Naive B cell (primary cell): Measurements from ENCODE around the gene ST14. TPM values are rescaled to one million over a fixed set of nuclear protein-coding genes. Genes with fewer than 3 reads are reported as not detected.
"Not testable (repeated sequence)": the region's sequence is repeated elsewhere in the genome, so short reads cannot be mapped to it uniquely, and the experiment has no call there.

ENCODE experiments used
- ATAC-seq, 2 donors: fragments of 150-1000 bp; cut with Tn5 transposase; 2 replicates each; pipeline ENCODE4 v1.10.0; 2021; ENCODE audit warnings: low read depth in 2 of 2, mild to moderate bottlenecking in 2 of 2, moderate library complexity in 2 of 2
- DNase-seq: peaks from one replicate; pipeline ENCODE4 v3.0.0; 2022
- H3K27ac Mint-ChIP-seq, 6 donors: one replicate each; pipeline ENCODE4 v1.8.0; 2020 to 2022; ENCODE audit warnings: mild to moderate bottlenecking in 6 of 6, mixed read lengths in 6 of 6, moderate library complexity in 5 of 6, inconsistent platforms in 2 of 6
- H3K27me3 Mint-ChIP-seq, 3 donors: one replicate each; pipeline ENCODE4 v1.8.0; 2021 to 2022; ENCODE audit warnings: mixed read lengths in 3 of 3, mild to moderate bottlenecking in 1 of 3
- H3K36me3 Mint-ChIP-seq, 2 donors: one replicate each; pipeline ENCODE4 v1.8.0; 2020 to 2022; ENCODE audit warnings: mixed read lengths in 2 of 2, inconsistent platforms in 1 of 2, mild to moderate bottlenecking in 1 of 2
- H3K4me1 Mint-ChIP-seq, 3 donors: one replicate each; pipeline ENCODE4 v1.8.0; 2020 to 2022; ENCODE audit warnings: mixed read lengths in 3 of 3, inconsistent platforms in 1 of 3, mild to moderate bottlenecking in 1 of 3, moderate library complexity in 1 of 3
- H3K4me3 Mint-ChIP-seq, 8 donors: one replicate each; pipeline ENCODE4 v1.8.0; 2020 to 2022; ENCODE audit warnings: mild to moderate bottlenecking in 8 of 8, mixed read lengths in 8 of 8, moderate library complexity in 8 of 8, inconsistent platforms in 2 of 8
- H3K9me3 Mint-ChIP-seq, 7 donors: one replicate each; pipeline ENCODE4 v1.8.0; 2020 to 2022; ENCODE audit warnings: mixed read lengths in 7 of 7, mild to moderate bottlenecking in 5 of 7, inconsistent platforms in 2 of 7, moderate library complexity in 1 of 7
- polyA plus RNA-seq, 6 donors: library from polyadenylated mRNA; unstranded; fragments of 300-500 nt; fragmentation: Illumina TruSeq; gene quantifications; one replicate each; pipeline ENCODE4 v1.2.3, GENCODE V29; 2021; ENCODE audit warnings: low read depth in 6 of 6

The ST14 gene
- polyA plus RNA-seq, 6 donors from 2014 or later = 13.4 to 38.8 (median 20.0) TPM

DNA sequence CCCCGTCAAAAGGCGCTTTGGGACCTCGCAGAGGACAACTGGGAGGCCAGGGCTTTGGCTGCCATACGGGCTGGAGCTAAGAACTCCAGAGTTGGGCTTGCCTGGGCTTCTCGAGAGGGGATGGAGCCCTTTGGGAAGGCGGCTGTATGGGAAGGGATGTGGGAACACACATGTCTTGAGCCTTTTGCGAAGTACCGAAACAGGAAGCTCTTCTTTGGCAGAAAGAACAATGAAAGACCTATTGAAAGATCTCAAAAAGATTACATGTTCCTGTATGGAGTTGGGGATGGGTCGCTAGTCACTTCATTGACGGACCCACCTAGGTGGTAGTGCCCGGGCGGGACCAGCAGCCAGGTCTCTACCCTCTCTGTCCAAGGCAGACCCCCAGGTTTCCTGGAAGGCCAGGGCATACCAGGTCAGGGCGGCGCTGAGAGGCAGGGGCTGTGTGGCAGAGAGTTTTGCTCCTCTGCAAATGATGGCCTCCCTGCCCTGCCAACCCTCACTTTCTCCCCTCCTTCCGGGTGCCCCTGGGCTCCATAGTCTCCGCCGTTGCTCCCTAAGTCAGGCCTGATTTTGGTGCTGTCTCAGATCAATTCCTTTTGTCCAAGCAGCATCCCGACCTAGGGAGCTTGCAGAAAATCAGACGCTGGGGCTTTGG lies 1.0 kb downstream of the ST14 start:
- ATAC-seq = no peak
- H3K27me3 Mint-ChIP-seq = peaks cover 0 to 5% (median 4%) of the 10 kb centered on the region in 3 donors
- no peaks in the 10 kb centered on the region for H3K36me3 Mint-ChIP-seq
- H3K27ac Mint-ChIP-seq = peak overlapping the region in 5 of 6 donors; percentile 63 to 88 (median 74)
- H3K9me3 Mint-ChIP-seq = no peaks in the 10 kb centered on the region
- H3K4me1 Mint-ChIP-seq = peaks cover 40 to 58% (median 47%) of the 10 kb centered on the region in 3 donors
- DNase-seq = no peak
- peak overlapping the region; percentile 77 to 97 (median 92) for H3K4me3 Mint-ChIP-seq

DNA sequence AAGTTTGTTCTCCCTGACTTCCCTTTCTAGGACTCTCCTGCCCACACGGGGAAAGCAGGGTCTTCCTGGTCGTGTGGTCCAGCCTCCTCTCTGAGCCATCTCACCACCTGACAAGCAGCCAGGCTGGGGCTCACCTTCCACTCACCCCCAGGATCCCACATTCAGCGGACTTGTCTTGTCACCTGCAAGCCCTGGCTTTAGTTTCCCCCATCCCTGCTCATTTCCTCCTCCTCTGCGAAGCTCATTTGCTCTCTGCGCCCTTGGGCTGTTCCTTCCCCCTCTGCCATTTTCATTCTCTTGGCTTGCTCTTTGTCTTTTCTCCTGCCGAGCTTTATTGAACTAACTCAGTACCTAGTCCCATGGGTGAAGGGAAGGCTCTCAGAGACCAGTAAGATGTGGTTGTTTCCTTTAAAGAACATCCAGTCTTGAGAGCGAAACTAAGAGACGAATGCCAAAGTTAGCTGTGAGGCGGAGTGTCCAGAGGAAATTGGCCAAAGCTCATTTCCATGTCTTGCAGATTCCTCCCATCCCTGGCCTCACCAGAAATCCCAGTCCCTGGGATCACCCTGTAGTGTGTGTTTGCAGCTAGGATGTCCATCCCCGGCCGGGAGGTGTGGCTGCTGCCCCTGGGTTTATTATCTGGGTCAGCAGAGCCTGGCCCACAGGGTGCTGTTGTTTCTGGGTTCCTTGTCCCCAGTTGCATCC lies 2.0 kb downstream of the ST14 start:
- no peak for DNase-seq
- H3K9me3 Mint-ChIP-seq = no peaks in the 10 kb centered on the region
- peaks cover 47 to 68% (median 57%) of the 10 kb centered on the region in 3 donors for H3K4me1 Mint-ChIP-seq
- peaks cover 0 to 5% (median 4%) of the 10 kb centered on the region in 3 donors for H3K27me3 Mint-ChIP-seq
- ATAC-seq = no peak
- H3K36me3 Mint-ChIP-seq = no peaks in the 10 kb centered on the region
- peak overlapping the region in 1 of 6 donors; percentile 59 for H3K27ac Mint-ChIP-seq
- H3K4me3 Mint-ChIP-seq = peak overlapping the region; percentile 65 to 90 (median 76)

GRCh38 chr11:130162733-130163132 lies 3.2 kb downstream of the ST14 start:
- ATAC-seq (no peak), DNase-seq (no peak)
- H3K4me1 Mint-ChIP-seq = peaks cover 52 to 68% (median 58%) of the 10 kb centered on the region in 3 donors
- no peaks in the 10 kb centered on the region for H3K36me3 Mint-ChIP-seq
- no peaks in the 10 kb centered on the region for H3K9me3 Mint-ChIP-seq
- H3K4me3 Mint-ChIP-seq = peak overlapping the region in 1 of 8 donors; percentile 22
- peak overlapping the region in 2 of 6 donors; percentile 83 to 85 for H3K27ac Mint-ChIP-seq
- peaks cover 0 to 5% (median 4%) of the 10 kb centered on the region in 3 donors for H3K27me3 Mint-ChIP-seq

DNA sequence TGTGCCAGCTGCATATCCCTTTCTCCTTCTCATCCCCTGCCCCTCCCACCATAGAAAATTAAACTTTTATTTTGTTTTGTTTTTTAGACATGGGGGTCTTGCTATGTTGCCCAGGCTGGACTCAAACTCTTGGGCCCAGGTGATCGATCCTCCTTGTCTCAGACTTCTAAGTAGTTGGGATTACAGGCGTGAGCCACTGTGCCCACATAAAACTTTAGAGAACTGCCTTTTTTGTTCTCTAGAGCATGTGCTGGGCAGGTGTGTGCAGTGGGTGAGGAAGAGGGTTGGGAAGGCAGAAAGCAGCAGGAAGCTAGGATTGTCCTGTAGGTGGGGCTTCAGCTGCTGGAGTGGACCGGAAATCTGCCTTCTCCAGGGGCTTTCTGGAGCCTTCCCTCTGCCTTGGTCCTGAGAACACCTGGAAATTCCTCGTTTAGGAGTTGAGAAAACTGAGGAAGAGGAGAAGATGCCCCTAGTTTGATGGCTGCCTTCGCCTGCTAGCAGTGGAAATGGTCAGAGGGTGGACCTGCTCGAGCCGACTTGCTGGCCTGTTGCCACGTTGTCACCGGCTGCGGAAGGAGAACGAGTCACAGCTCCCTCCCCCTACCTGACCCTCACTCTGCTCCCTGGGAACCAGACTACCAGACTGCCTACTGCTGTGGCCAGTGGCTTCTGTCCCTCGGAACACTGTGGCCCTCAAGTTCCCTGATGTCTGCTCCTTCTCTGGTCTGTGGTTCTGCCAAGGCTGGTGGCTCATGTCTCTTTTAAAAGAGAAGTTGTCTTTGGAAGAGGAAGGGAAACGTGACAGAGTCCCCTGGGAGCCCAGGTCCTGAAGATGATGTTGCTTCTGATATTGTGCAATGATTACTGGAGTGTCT lies 4.0 kb downstream of the ST14 start:
- Mint-ChIP-seq H3K4me3 (peak overlapping the region; percentile 25 to 77 (median 37)), H3K4me1 (peaks cover 52 to 70% (median 58%) of the 10 kb centered on the region in 3 donors), H3K27ac (peak overlapping the region in 4 of 6 donors; percentile 82 to 90 (median 86)), H3K36me3 (no peaks in the 10 kb centered on the region), H3K9me3 (no peaks in the 10 kb centered on the region), H3K27me3 (peaks cover 0 to 10% (median 4%) of the 10 kb centered on the region in 3 donors)
- peak; percentile 50 for DNase-seq
- ATAC-seq = no peak

GRCh38 chr11:130164221-130164570 lies 4.6 kb downstream of the ST14 start:
- DNase-seq = no peak
- no peaks in the 10 kb centered on the region for H3K36me3 Mint-ChIP-seq
- peaks cover 0 to 11% (median 0%) of the 10 kb centered on the region in 3 donors for H3K27me3 Mint-ChIP-seq
- ATAC-seq = no peak
- H3K9me3 Mint-ChIP-seq = no peaks in the 10 kb centered on the region
- H3K27ac Mint-ChIP-seq = peak overlapping the region in 3 of 6 donors; percentile 82 to 88 (median 83)
- peak overlapping the region in 3 of 8 donors; percentile 27 to 77 (median 33) for H3K4me3 Mint-ChIP-seq
- peaks cover 48 to 68% (median 54%) of the 10 kb centered on the region in 3 donors for H3K4me1 Mint-ChIP-seq

- ATAC-seq (peak; percentile 65 to 73), DNase-seq (peak; percentile 48)
- peaks cover 51 to 66% (median 57%) of the 10 kb centered on the region in 3 donors for H3K4me1 Mint-ChIP-seq
- no peaks in the 10 kb centered on the region for H3K9me3 Mint-ChIP-seq
- H3K27me3 Mint-ChIP-seq = peaks cover 0 to 14% (median 6%) of the 10 kb centered on the region in 3 donors
- H3K36me3 Mint-ChIP-seq = peaks cover 0 to 5% of the 10 kb centered on the region in 2 donors
- peak overlapping the region in 3 of 8 donors; percentile 48 to 59 (median 50) for H3K4me3 Mint-ChIP-seq
- H3K27ac Mint-ChIP-seq = peak overlapping the region; percentile 67 to 99 (median 95)
Measured at GRCh38 chr11:130165601-130166456, 6.2 kb downstream of the ST14 start.

GRCh38 chr11:130166457-130166784 lies 6.8 kb downstream of the ST14 start:
- peaks cover 48 to 63% (median 53%) of the 10 kb centered on the region in 3 donors for H3K4me1 Mint-ChIP-seq
- peaks cover 0 to 5% of the 10 kb centered on the region in 2 donors for H3K36me3 Mint-ChIP-seq
- H3K9me3 Mint-ChIP-seq = no peaks in the 10 kb centered on the region
- peak; percentile 79 to 85 for ATAC-seq
- peak overlapping the region in 3 of 8 donors; percentile 21 to 50 (median 48) for H3K4me3 Mint-ChIP-seq
- H3K27ac Mint-ChIP-seq = peak overlapping the region; percentile 67 to 99 (median 95)
- DNase-seq = peak; percentile 59
- H3K27me3 Mint-ChIP-seq = peaks cover 0 to 16% (median 6%) of the 10 kb centered on the region in 3 donors

- Mint-ChIP-seq H3K36me3 (peaks cover 0 to 5% of the 10 kb centered on the region in 2 donors), H3K4me1 (peaks cover 48 to 63% (median 51%) of the 10 kb centered on the region in 3 donors), H3K9me3 (no peaks in the 10 kb centered on the region), H3K27me3 (peaks cover 0 to 21% (median 6%) of the 10 kb centered on the region in 3 donors), H3K4me3 (no peak overlapping the region), H3K27ac (peak overlapping the region in 2 of 6 donors; percentile 4 to 92)
- no peak for ATAC-seq
- no peak for DNase-seq
Measured at GRCh38 chr11:130167146-130167545, 7.6 kb downstream of the ST14 start.

DNA sequence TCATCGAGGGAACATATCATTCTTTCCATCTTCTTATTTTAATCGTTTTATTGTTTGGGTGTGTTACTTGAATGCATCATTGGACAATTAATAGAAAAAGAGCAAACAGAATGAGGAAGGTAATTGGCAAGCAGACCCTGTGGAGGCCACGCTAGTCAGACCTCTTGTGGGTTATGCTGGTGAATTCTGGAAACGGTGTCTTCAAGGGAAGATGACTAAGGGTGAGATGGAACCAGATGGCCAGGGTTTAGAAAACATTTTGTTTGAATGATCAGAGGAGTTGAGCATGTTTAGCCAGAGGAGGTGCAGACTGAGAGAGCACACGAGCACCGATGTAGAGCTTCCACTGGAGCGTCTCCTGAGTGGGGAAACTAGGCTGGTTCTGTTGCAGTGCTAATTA lies 8.5 kb downstream of the ST14 start:
- Mint-ChIP-seq H3K9me3 (no peaks in the 10 kb centered on the region), H3K4me1 (peaks cover 47 to 61% (median 50%) of the 10 kb centered on the region in 3 donors), H3K27ac (peak overlapping the region in 1 of 6 donors; percentile 17), H3K4me3 (peak overlapping the region in 1 of 8 donors; percentile 5), H3K27me3 (peaks cover 0 to 21% (median 6%) of the 10 kb centered on the region in 3 donors), H3K36me3 (peaks cover 0 to 5% of the 10 kb centered on the region in 2 donors)
- no peak for ATAC-seq
- no peak for DNase-seq

- H3K4me3 Mint-ChIP-seq = no peak overlapping the region
Measured at GRCh38 chr11:130170345-130170744, 10.8 kb downstream of the ST14 start.

GRCh38 chr11:130171534-130171933 lies 12.0 kb downstream of the ST14 start:
- peak overlapping the region in 1 of 6 donors; percentile 6 for H3K27ac Mint-ChIP-seq
- H3K9me3 Mint-ChIP-seq = peaks cover 2 to 11% (median 5%) of the 10 kb centered on the region in 7 donors
- H3K36me3 Mint-ChIP-seq = peaks cover 5 to 11% of the 10 kb centered on the region in 2 donors
- no peak overlapping the region for H3K4me3 Mint-ChIP-seq
- peaks cover 0 to 17% (median 6%) of the 10 kb centered on the region in 3 donors for H3K27me3 Mint-ChIP-seq
- DNase-seq = no peak
- H3K4me1 Mint-ChIP-seq = peaks cover 18 to 38% (median 37%) of the 10 kb centered on the region in 3 donors
- ATAC-seq = no peak

More at GRCh38 chr11:130170345-130170744, 10.8 kb downstream of the ST14 start:
- ATAC-seq (no peak), DNase-seq (no peak)
- H3K27me3 Mint-ChIP-seq = peaks cover 0 to 17% (median 6%) of the 10 kb centered on the region in 3 donors
- H3K27ac Mint-ChIP-seq = peak overlapping the region in 3 of 6 donors; percentile 20 to 38 (median 31)
- H3K9me3 Mint-ChIP-seq = peaks cover 2 to 7% (median 5%) of the 10 kb centered on the region in 7 donors
- H3K4me1 Mint-ChIP-seq = peaks cover 30 to 49% (median 44%) of the 10 kb centered on the region in 3 donors
- H3K36me3 Mint-ChIP-seq = peaks cover 5 to 10% of the 10 kb centered on the region in 2 donors

GRCh38 chr11:130172001-130172400 lies 12.4 kb downstream of the ST14 start:
- H3K4me3 Mint-ChIP-seq, ATAC-seq, DNase-seq: not testable (repeated sequence)
- Mint-ChIP-seq H3K27ac (peak overlapping the region in 1 of 6 donors; percentile 6), H3K4me1 (peaks cover 18 to 37% (median 37%) of the 10 kb centered on the region in 3 donors), H3K27me3 (peaks cover 0 to 17% (median 6%) of the 10 kb centered on the region in 3 donors), H3K9me3 (peaks cover 2 to 11% (median 5%) of the 10 kb centered on the region in 7 donors), H3K36me3 (peaks cover 5 to 11% of the 10 kb centered on the region in 2 donors)
